BE2C (cell line): Measurements from ENCODE around the gene CPXM1.
"Not testable (repeated sequence)": the region's sequence is repeated elsewhere in the genome, so short reads cannot be mapped to it uniquely, and the experiment has no call there.

Experiments
- DNase-seq: peaks from one replicate; pipeline ENCODE4 v3.0.0-alpha.2; 2020
- H3K27me3 ChIP-seq: fragments of 250-450 bp; sonication (Bioruptor Pico); 2 replicates; pipeline ENCODE4 v1.5.1; 2020; ENCODE audit warnings: mild to moderate bottlenecking
- H3K36me3 ChIP-seq: fragments of 250-450 bp; sonication (Bioruptor Pico); 2 replicates; pipeline ENCODE4 v1.5.1; 2020; ENCODE audit warnings: mild to moderate bottlenecking
- H3K4me1 ChIP-seq: fragments of 250-450 bp; sonication (Bioruptor Pico); 2 replicates; pipeline ENCODE4 v1.5.1; 2020
- H3K4me3 ChIP-seq: 2 replicates; pipeline ENCODE4 v1.5.1; 2011; ENCODE audit warnings: low read depth, low read length
- H3K9me3 ChIP-seq: fragments of 250-450 bp; sonication (Bioruptor Pico); 2 replicates; pipeline ENCODE4 v1.5.1; 2020
- CTCF ChIP-seq: IDR thresholded peaks from 2 replicates; pipeline ENCODE4 v1.5.1; 2012; ENCODE audit warnings: mild to moderate bottlenecking, low read depth, low read length

The CPXM1 gene

GRCh38 chr20:2836035-2836434 lies 35.6 kb upstream of the CPXM1 start:
- no peak for DNase-seq
- Histone ChIP-seq H3K4me1 (no peaks in the 10 kb centered on the region), H3K27me3 (no peaks in the 10 kb centered on the region), H3K9me3 (no peaks in the 10 kb centered on the region; the same call in 1 of the 2 replicates), H3K4me3 (no peak overlapping the region), H3K36me3 (0 out of 2 replicates have a peak, but pooled peaks cover 4% of the 10 kb centered on the region)
- TF ChIP-seq CTCF: no peak

- no peaks in the 10 kb centered on the region for H3K4me1 ChIP-seq
- no peaks in the 10 kb centered on the region; the same call in 1 of the 2 replicates for H3K9me3 ChIP-seq
- DNase-seq: no peak
- 0 out of 2 replicates have a peak, but pooled peaks cover 4% of the 10 kb centered on the region for H3K36me3 ChIP-seq
- H3K27me3 ChIP-seq: no peaks in the 10 kb centered on the region
- H3K4me3 ChIP-seq: no peak overlapping the region
- TF ChIP-seq CTCF: no peak
Measured at GRCh38 chr20:2835331-2835796, 34.9 kb upstream of the CPXM1 start.

GRCh38 chr20:2834401-2835110 lies 34.1 kb upstream of the CPXM1 start:
- Histone ChIP-seq H3K9me3 (no peaks in the 10 kb centered on the region), H3K36me3 (0 out of 2 replicates have a peak, but pooled peaks cover 4% of the 10 kb centered on the region), H3K27me3 (no peaks in the 10 kb centered on the region), H3K4me1 (no peaks in the 10 kb centered on the region), H3K4me3 (no peak overlapping the region)
- no peak for TF ChIP-seq CTCF
- no peak for DNase-seq

GRCh38 chr20:2833761-2834160 lies 33.3 kb upstream of the CPXM1 start:
- Histone ChIP-seq H3K27me3 (no peaks in the 10 kb centered on the region), H3K4me3 (no peak overlapping the region), H3K36me3 (0 out of 2 replicates have a peak, but pooled peaks cover 4% of the 10 kb centered on the region), H3K9me3 (no peaks in the 10 kb centered on the region), H3K4me1 (no peaks in the 10 kb centered on the region)
- TF ChIP-seq CTCF: no peak
- DNase-seq: no peak

GRCh38 chr20:2831206-2831605 lies 30.8 kb upstream of the CPXM1 start:
- H3K4me1 ChIP-seq, H3K9me3 ChIP-seq, H3K36me3 ChIP-seq, DNase-seq, H3K27me3 ChIP-seq, H3K4me3 ChIP-seq: not testable (repeated sequence)

GRCh38 chr20:2829376-2829775 lies 28.9 kb upstream of the CPXM1 start:
- H3K4me3 ChIP-seq: no peak overlapping the region
- no peak for DNase-seq
- H3K36me3 ChIP-seq: no peaks in the 10 kb centered on the region
- no peaks in the 10 kb centered on the region for H3K27me3 ChIP-seq
- no peak for TF ChIP-seq CTCF
- no peaks in the 10 kb centered on the region for H3K9me3 ChIP-seq
- no peaks in the 10 kb centered on the region for H3K4me1 ChIP-seq
